ENCODE results near the gene HDLBP. TPM values are rescaled to one million over a fixed set of nuclear protein-coding genes. Genes with fewer than 3 reads are reported as not detected.

The HDLBP gene
- total RNA-seq, 2 donors from 2014 or later = 404 to 447 TPM

- no peaks in the 10 kb centered on the region for H3K4me1 ChIP-seq (ENCODE audit: control insufficient read depth in 1 of 2, low read depth in 2 of 2)
- ATAC-seq (ENCODE audit: insufficient number of reproducible peaks, low FRiP score, low read depth) = no peak
- no peaks in the 10 kb centered on the region for H3K27me3 ChIP-seq (replicated peaks; ENCODE audit: insufficient read depth)
- TF ChIP-seq, protein P1, sequence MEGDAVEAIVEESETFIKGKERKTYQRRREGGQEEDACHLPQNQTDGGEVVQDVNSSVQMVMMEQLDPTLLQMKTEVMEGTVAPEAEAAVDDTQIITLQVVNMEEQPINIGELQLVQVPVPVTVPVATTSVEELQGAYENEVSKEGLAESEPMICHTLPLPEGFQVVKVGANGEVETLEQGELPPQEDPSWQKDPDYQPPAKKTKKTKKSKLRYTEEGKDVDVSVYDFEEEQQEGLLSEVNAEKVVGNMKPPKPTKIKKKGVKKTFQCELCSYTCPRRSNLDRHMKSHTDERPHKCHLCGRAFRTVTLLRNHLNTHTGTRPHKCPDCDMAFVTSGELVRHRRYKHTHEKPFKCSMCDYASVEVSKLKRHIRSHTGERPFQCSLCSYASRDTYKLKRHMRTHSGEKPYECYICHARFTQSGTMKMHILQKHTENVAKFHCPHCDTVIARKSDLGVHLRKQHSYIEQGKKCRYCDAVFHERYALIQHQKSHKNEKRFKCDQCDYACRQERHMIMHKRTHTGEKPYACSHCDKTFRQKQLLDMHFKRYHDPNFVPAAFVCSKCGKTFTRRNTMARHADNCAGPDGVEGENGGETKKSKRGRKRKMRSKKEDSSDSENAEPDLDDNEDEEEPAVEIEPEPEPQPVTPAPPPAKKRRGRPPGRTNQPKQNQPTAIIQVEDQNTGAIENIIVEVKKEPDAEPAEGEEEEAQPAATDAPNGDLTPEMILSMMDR (IDR thresholded peaks at IDR 0.05) = no peak
- DNase-seq (ENCODE audit: low spot score) = no peak
- no peak overlapping the region for H3K27ac ChIP-seq
- H3K36me3 ChIP-seq = peaks cover 76% of the 10 kb centered on the region
- H3K9me3 ChIP-seq = no peaks in the 10 kb centered on the region
- H3K4me3 ChIP-seq = no peak overlapping the region
Measured at GRCh38 chr2:241228860-241229516, 86.5 kb downstream of the HDLBP start.

GRCh38 chr2:241228081-241228859 is 87.2 kb downstream of the HDLBP start:
- DNase-seq (ENCODE audit: low spot score) (no peak), ATAC-seq (ENCODE audit: insufficient number of reproducible peaks, low FRiP score, low read depth) (no peak)
- H3K27ac ChIP-seq = no peak overlapping the region
- no peaks in the 10 kb centered on the region for H3K9me3 ChIP-seq
- H3K36me3 ChIP-seq = peaks cover 68% of the 10 kb centered on the region
- H3K4me1 ChIP-seq (ENCODE audit: control insufficient read depth in 1 of 2, low read depth in 2 of 2) = no peaks in the 10 kb centered on the region
- TF ChIP-seq, protein P1 (IDR thresholded peaks at IDR 0.05) = no peak
- H3K4me3 ChIP-seq = no peak overlapping the region
- no peaks in the 10 kb centered on the region for H3K27me3 ChIP-seq (replicated peaks; ENCODE audit: insufficient read depth)

- no peak for DNase-seq (ENCODE audit: low spot score)
- H3K9me3 ChIP-seq = no peaks in the 10 kb centered on the region
Measured at GRCh38 chr2:241227594-241227993, 87.9 kb downstream of the HDLBP start.

GRCh38 chr2:241226723-241227572 is 88.5 kb downstream of the HDLBP start:
- H3K4me3 ChIP-seq = no peak overlapping the region
- no peak for DNase-seq (ENCODE audit: low spot score)
- no peak for ATAC-seq (ENCODE audit: insufficient number of reproducible peaks, low FRiP score, low read depth)
- H3K27ac ChIP-seq = no peak overlapping the region
- H3K4me1 ChIP-seq (ENCODE audit: control insufficient read depth in 1 of 2, low read depth in 2 of 2) = no peaks in the 10 kb centered on the region
- no peaks in the 10 kb centered on the region for H3K9me3 ChIP-seq
- H3K36me3 ChIP-seq = peaks cover 55% of the 10 kb centered on the region
- no peaks in the 10 kb centered on the region for H3K27me3 ChIP-seq (replicated peaks; ENCODE audit: insufficient read depth)
- TF ChIP-seq, protein P1 (IDR thresholded peaks at IDR 0.05) = no peak

More at GRCh38 chr2:241227594-241227993, 87.9 kb downstream of the HDLBP start:
- Histone ChIP-seq H3K36me3 (peaks cover 62% of the 10 kb centered on the region), H3K27me3 (replicated peaks; ENCODE audit: insufficient read depth) (no peaks in the 10 kb centered on the region), H3K4me1 (ENCODE audit: control insufficient read depth in 1 of 2, low read depth in 2 of 2) (no peaks in the 10 kb centered on the region), H3K27ac (no peak overlapping the region), H3K4me3 (no peak overlapping the region)
- TF ChIP-seq, protein P1 (IDR thresholded peaks at IDR 0.05) = no peak
- no peak for ATAC-seq (ENCODE audit: insufficient number of reproducible peaks, low FRiP score, low read depth)

DNA sequence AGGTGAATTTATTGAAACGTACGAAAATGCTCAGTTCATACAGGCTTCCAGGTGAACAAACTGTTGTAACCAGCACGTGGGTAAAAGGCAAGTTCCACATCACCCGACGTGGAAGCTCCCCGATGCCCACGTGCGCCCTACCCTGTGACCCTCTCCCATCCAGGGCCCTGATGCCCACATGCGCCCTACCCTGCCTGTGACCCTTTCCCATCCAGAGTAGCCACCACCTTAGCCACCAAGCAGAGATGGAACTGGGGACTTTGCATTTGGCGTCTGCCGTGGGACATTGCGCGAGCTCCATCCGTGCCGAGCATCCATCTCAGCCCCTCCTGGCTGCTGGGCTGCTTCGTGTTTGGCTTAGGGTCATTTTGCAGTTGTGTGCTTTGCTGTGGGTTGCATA is 89.5 kb downstream of the HDLBP start:
- TF ChIP-seq, protein P1 (IDR thresholded peaks at IDR 0.05) = no peak
- H3K9me3 ChIP-seq = no peaks in the 10 kb centered on the region
- H3K27me3 ChIP-seq (replicated peaks; ENCODE audit: insufficient read depth) = no peaks in the 10 kb centered on the region
- ATAC-seq (ENCODE audit: insufficient number of reproducible peaks, low FRiP score, low read depth) (no peak), DNase-seq (ENCODE audit: low spot score) (no peak)
- no peaks in the 10 kb centered on the region for H3K4me1 ChIP-seq (ENCODE audit: control insufficient read depth in 1 of 2, low read depth in 2 of 2)
- no peak overlapping the region for H3K4me3 ChIP-seq
- H3K27ac ChIP-seq = no peak overlapping the region
- peaks cover 46% of the 10 kb centered on the region for H3K36me3 ChIP-seq
